ENCODE results near the gene TRMT10A.
"Not testable (repeated sequence)": the region's sequence is repeated elsewhere in the genome, so short reads cannot be mapped to it uniquely, and the experiment has no call there.

DNA sequence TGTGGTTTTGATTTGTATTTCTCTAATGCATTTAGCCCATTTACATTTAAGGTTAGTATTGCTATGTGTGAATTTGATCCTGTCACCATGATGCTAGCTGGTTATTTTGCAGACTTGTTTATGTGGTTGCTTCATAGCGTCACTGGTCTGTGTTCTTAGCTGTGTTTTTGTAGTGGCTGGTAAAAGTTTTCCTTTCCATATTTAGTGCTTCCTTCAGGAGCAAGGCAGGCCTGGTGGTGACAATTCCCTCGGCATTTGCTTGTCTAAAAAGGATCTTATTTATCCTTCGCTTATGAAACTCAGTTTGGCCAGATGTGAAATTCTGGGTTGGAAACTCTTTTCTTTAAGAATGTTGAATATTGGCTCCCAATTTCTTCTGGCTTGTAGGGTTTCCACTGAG is 29.1 kb downstream of the TRMT10A start:
- TF ChIP-seq, protein P1, sequence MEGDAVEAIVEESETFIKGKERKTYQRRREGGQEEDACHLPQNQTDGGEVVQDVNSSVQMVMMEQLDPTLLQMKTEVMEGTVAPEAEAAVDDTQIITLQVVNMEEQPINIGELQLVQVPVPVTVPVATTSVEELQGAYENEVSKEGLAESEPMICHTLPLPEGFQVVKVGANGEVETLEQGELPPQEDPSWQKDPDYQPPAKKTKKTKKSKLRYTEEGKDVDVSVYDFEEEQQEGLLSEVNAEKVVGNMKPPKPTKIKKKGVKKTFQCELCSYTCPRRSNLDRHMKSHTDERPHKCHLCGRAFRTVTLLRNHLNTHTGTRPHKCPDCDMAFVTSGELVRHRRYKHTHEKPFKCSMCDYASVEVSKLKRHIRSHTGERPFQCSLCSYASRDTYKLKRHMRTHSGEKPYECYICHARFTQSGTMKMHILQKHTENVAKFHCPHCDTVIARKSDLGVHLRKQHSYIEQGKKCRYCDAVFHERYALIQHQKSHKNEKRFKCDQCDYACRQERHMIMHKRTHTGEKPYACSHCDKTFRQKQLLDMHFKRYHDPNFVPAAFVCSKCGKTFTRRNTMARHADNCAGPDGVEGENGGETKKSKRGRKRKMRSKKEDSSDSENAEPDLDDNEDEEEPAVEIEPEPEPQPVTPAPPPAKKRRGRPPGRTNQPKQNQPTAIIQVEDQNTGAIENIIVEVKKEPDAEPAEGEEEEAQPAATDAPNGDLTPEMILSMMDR (IDR thresholded peaks at IDR 0.05): not testable (repeated sequence)
- not testable (repeated sequence) for TF ChIP-seq POLR2A (IDR thresholded peaks at IDR 0.05)
